Measurements from ENCODE around the gene MNS1. TPM values are rescaled to one million over a fixed set of nuclear protein-coding genes. Genes with fewer than 3 reads are reported as not detected.

The MNS1 gene
- total RNA-seq, 1 experiment from 2014 or later = 1.5 TPM

GRCh38 chr15:56442354-56442753 lies 22.6 kb downstream of the MNS1 start:
- TF ChIP-seq CTCF (IDR thresholded peaks at IDR 0.05; ENCODE audit: unreplicated experiment) = no peak
- Mint-ChIP-seq H3K4me3 (ENCODE audit: unreplicated experiment) (no peak overlapping the region), H3K36me3 (ENCODE audit: insufficient read depth, unreplicated experiment) (no peaks in the 10 kb centered on the region), H3K27me3 (ENCODE audit: insufficient read depth, unreplicated experiment) (no peaks in the 10 kb centered on the region), H3K9me3 (ENCODE audit: unreplicated experiment) (no peaks in the 10 kb centered on the region), H3K27ac (ENCODE audit: low read depth, unreplicated experiment) (no peak overlapping the region), H3K4me1 (ENCODE audit: insufficient read depth, unreplicated experiment) (no peaks in the 10 kb centered on the region)
- intact Hi-C loops (cut with micrococcal nuclease) = no loop called here
- ChIA-PET POLR2A (no interaction called here), CTCF (interaction anchor here (0.9 to 1.0 kb wide), 2 partner anchors 157 to 193 kb away, joined by 3 to 5 read pairs; no protein-coding TSS in a partner anchor)
- no peak for DNase-seq (ENCODE audit: unreplicated experiment)
- BruUV-seq (replicated peaks) = no TSS peak

GRCh38 chr15:56440214-56440770 lies 24.6 kb downstream of the MNS1 start:
- H3K27ac Mint-ChIP-seq (ENCODE audit: low read depth, unreplicated experiment) = no peak overlapping the region
- H3K4me1 Mint-ChIP-seq (ENCODE audit: insufficient read depth, unreplicated experiment) = no peaks in the 10 kb centered on the region
- no peak overlapping the region for H3K4me3 Mint-ChIP-seq (ENCODE audit: unreplicated experiment)
- no peak for DNase-seq (ENCODE audit: unreplicated experiment)
- H3K9me3 Mint-ChIP-seq (ENCODE audit: unreplicated experiment) = no peaks in the 10 kb centered on the region
- intact Hi-C loops (cut with micrococcal nuclease) = no loop called here
- peaks cover 9% of the 10 kb centered on the region for H3K36me3 Mint-ChIP-seq (ENCODE audit: insufficient read depth, unreplicated experiment)
- no peak for TF ChIP-seq CTCF (IDR thresholded peaks at IDR 0.05; ENCODE audit: unreplicated experiment)
- POLR2A ChIA-PET = interaction anchor here (0.7 kb wide), 1 partner anchor 72 kb away, joined by 3 read pairs; no protein-coding TSS in a partner anchor
- CTCF ChIA-PET = interaction anchor here (0.6 to 1.2 kb wide), 4 partner anchors 9 to 195 kb away, joined by 3 to 6 read pairs (median 4); no protein-coding TSS in a partner anchor
- no TSS peak for BruUV-seq (replicated peaks)
- no peaks in the 10 kb centered on the region for H3K27me3 Mint-ChIP-seq (ENCODE audit: insufficient read depth, unreplicated experiment)

- intact Hi-C loops (cut with micrococcal nuclease) = no loop called here
- ChIA-PET POLR2A (interaction anchor here (0.9 kb wide), 1 partner anchor 326 kb away, joined by 3 read pairs; no protein-coding TSS in a partner anchor), CTCF (interaction anchor here (1.0 to 2.9 kb wide), 2 partner anchors 183 to 187 kb away, joined by 6 to 14 read pairs; no protein-coding TSS in a partner anchor)
- no peak for DNase-seq (ENCODE audit: unreplicated experiment)
- Mint-ChIP-seq H3K4me1 (ENCODE audit: insufficient read depth, unreplicated experiment) (no peaks in the 10 kb centered on the region), H3K27me3 (ENCODE audit: insufficient read depth, unreplicated experiment) (no peaks in the 10 kb centered on the region), H3K36me3 (ENCODE audit: insufficient read depth, unreplicated experiment) (peaks cover 30% of the 10 kb centered on the region), H3K9me3 (ENCODE audit: unreplicated experiment) (no peaks in the 10 kb centered on the region), H3K27ac (ENCODE audit: low read depth, unreplicated experiment) (no peak overlapping the region), H3K4me3 (ENCODE audit: unreplicated experiment) (no peak overlapping the region)
- no peak for TF ChIP-seq CTCF (IDR thresholded peaks at IDR 0.05; ENCODE audit: unreplicated experiment)
- no TSS peak for BruUV-seq (replicated peaks)
Observed at GRCh38 chr15:56432304-56432703, 32.6 kb downstream of the MNS1 start.

- DNase-seq (ENCODE audit: unreplicated experiment) = peak; percentile 51
- no peaks in the 10 kb centered on the region for H3K4me1 Mint-ChIP-seq (ENCODE audit: insufficient read depth, unreplicated experiment)
- peaks cover 22% of the 10 kb centered on the region for H3K36me3 Mint-ChIP-seq (ENCODE audit: insufficient read depth, unreplicated experiment)
Observed at GRCh38 chr15:56428821-56429458, 36.0 kb downstream of the MNS1 start.

More at GRCh38 chr15:56428821-56429458, 36.0 kb downstream of the MNS1 start:
- Mint-ChIP-seq H3K27ac (ENCODE audit: low read depth, unreplicated experiment) (peak overlapping the region; percentile 28), H3K4me3 (ENCODE audit: unreplicated experiment) (no peak overlapping the region), H3K27me3 (ENCODE audit: insufficient read depth, unreplicated experiment) (no peaks in the 10 kb centered on the region), H3K9me3 (ENCODE audit: unreplicated experiment) (no peaks in the 10 kb centered on the region)
- TF ChIP-seq CTCF (IDR thresholded peaks at IDR 0.05; ENCODE audit: unreplicated experiment) = peak; percentile 44
- ChIA-PET CTCF (interaction anchor here (0.5 to 7.3 kb wide), 13 partner anchors 10 to 401 kb away, joined by 3 to 166 read pairs (median 4); no protein-coding TSS in a partner anchor), POLR2A (interaction anchor here (1.5 to 2.9 kb wide), 3 partner anchors 180 to 186 kb away, joined by 3 to 12 read pairs (median 7); no protein-coding TSS in a partner anchor)
- intact Hi-C loops (cut with micrococcal nuclease) = loop anchor here (1.0 to 2.0 kb wide), 2 partner anchors 180 to 780 kb away; no protein-coding TSS in a partner anchor
- BruUV-seq (replicated peaks) = no TSS peak
